NCI-H2029 treated with DMSO at 0.1 percent for 48 hours (cell line): ENCODE measurements around the gene SLC5A11.
A peak's percentile ranks its signal among the peaks of the same experiment; 100 is the strongest.
"Not testable (repeated sequence)": the region's sequence is repeated elsewhere in the genome, so short reads cannot be mapped to it uniquely, and the experiment has no call there.

ENCODE experiments used
- DNase-seq: peaks from one replicate; lab custom pipeline; 2025; lab: John Stamatoyannopoulos, UW

The SLC5A11 gene, protein sequence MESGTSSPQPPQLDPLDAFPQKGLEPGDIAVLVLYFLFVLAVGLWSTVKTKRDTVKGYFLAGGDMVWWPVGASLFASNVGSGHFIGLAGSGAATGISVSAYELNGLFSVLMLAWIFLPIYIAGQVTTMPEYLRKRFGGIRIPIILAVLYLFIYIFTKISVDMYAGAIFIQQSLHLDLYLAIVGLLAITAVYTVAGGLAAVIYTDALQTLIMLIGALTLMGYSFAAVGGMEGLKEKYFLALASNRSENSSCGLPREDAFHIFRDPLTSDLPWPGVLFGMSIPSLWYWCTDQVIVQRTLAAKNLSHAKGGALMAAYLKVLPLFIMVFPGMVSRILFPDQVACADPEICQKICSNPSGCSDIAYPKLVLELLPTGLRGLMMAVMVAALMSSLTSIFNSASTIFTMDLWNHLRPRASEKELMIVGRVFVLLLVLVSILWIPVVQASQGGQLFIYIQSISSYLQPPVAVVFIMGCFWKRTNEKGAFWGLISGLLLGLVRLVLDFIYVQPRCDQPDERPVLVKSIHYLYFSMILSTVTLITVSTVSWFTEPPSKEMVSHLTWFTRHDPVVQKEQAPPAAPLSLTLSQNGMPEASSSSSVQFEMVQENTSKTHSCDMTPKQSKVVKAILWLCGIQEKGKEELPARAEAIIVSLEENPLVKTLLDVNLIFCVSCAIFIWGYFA

DNA sequence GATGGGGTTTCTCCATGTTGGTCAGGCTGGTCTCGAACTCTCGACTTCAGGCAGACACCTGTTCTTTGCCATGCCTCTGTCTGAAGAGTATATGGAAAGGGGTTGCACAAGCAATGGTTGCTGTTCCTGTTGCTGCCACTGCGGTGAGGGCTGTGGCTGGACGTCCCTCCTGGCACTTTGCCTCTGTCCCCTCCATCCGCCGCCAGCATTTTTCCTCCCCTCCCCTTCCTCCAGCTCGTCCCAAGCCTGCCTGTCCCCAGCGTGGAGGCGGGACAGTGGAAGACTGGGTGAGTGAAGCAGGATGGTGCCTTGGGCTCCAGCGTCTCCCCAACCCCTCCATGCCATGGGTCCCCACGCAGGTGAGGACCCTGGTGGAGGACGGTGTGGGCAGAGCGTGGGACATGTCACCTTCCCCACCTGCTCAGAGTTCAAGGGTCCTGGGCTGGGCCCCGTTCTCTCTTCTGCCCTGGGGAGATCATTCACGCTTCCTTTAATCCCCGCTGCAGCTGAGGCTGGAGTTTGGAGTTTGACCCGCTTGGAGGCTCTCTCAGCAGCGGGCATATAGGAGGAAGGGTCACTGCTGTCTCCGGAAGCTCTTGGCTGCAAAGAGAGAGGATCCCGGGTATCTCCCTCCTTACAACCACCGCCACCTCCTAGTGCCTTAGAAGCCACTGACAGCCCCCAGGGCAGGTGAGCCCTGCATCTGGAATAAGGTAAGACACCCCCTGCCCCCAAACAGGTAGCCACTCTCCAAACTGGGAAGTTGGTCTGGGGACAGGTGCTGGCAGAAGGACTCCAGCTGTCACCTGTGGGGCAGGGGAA is at the start of gene SLC5A11:
TSS of gene SLC5A11 (plus strand) at position 238 of the 822 bp plus-strand sequence. CDS start 12,681 bp downstream, outside the sequence.
- no peak for DNase-seq

DNA sequence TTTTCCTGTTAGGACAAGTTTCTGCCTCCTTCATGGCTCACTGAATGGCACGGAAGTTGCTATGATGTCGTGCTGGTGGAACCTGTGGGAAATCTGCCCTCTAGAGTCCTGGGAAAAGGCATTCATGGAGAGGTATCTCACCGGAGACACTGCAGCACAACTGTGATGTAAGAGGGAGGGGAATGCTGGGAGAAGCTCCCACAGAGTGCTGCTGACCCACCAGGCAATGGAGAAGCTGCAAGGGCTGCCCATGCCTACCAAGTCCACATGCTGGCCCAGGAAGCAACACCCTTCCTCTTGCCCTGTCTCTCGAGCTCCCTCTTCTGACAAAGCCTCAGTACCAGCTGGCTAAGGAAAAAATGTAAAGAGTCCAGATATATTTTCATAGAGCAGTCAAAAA is 45.2 kb upstream of the SLC5A11 start:
- DNase-seq = no peak

DNA sequence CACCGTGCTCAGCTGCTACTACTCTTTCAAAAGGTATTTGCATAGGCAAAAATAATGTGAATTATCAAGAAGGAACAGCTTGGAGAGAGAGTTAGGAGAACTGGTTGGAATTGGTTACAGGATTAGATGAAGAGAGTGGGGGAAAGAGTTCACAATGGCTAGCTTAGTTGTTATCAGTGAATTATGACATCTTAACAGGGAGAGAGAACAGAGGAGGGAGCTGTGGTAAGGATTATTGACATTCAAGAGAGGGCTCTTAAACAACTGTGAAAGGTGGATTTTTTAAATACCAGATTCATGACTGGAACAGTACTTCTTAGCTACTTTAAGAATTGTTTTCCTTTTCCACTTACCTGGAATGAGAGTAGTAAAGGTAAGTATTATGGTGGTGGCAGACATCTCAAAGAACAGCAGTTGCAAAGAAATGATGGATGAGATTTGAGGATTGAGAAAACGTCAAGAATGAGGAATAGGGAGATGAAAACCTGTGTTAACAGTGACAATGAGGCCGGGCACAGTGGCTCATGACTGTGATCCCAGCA is 43.9 kb upstream of the SLC5A11 start:
- no peak for DNase-seq

DNA sequence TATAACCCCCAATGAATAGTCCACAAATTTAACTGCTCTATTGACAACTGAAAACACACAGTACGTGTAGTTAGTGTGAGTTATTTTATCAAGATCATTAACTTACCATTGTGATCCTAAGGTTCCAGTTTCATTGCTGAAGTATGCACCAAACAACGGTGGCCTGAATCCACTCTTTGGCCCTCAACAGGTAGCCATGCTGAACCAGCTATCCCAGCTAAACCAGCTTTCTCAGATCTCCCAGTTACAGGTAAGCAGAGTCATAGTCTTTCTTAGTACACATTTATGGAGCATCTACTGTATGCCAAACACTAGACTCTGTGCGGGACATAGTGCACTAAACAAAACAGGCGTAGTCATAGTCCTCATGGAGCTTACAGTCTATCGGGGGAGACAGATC is 40.3 kb upstream of the SLC5A11 start:
- DNase-seq = no peak

DNA sequence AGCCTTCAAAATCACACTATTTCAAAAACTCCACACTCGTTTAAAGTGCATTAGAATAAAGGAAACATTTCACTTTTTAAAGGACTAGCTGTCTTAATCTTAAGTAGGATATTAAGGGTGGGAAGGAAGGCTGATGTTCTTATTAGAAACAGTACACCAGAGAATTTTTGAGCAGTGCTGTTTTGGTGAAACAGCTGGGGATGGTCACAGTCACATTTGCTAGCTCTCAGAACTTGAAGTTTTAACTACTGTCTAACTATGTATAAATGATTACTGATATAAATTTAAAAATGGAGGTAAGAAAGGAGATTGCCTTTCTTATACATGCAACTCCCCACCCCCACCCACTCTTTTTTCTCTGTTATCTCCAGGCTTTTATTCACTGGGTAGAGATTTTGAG is 38.5 kb upstream of the SLC5A11 start:
- DNase-seq = no peak

DNA sequence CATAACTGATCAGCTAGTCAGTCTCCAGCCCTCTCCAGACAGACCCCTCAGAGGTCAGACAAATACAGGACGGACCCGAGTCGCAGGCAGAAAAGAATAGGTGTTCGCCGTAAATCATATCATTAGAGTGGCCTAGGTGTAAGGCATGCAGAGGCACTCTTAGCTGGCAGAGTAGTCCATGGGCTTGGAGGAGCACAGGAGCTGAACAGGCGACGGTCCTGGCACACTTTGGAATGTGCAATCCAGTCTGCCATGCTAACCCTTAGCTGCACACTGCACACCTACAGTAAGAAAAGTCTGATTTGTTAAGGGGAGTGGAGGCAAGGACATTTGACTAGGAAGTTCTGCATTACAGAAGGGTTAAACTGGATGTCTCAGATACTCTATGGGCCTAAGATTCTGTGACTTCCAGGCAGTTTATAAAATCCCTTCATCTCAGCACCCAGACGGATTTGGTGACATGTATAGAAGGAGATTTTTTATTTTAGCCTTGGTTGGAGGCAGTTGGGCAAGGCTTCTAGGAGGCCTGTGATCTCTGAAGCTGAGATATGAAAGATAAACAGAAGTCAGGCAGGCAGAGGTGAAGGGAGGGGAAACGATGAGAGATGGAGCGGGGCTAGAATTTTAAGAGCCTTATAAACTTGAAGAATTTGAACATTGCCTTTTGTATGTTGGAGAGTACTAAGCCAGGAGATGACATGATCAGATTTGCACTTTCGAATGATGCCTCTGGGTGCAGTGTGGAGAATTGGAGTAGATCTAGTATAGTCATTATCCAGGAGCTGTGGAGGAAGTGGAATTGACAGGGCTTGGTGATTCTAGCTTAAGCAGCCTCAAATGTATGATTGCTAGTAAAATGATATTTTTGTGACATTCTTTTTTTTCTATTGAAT is 34.6 kb upstream of the SLC5A11 start:
- no peak for DNase-seq

DNA sequence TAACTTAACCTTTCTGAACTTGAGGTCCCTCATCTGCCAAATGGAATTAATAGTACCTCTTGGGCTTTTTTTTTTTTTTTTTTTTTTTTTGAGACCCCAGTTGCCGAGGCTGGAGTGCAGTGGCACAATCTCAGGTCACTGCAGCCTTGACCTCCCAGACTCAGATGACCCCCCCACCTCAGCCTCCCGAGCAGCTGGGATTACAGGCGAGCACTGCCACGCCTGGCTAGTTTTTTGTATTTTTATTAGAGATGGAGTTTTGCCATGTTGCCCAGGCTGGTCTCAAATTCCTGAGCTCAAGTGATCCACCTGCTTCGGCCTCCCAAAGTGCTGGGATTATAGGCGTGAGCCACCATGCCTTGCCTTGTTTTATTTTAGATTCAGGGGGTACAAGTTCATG is 33.0 kb upstream of the SLC5A11 start:
- not testable (repeated sequence) for DNase-seq

DNA sequence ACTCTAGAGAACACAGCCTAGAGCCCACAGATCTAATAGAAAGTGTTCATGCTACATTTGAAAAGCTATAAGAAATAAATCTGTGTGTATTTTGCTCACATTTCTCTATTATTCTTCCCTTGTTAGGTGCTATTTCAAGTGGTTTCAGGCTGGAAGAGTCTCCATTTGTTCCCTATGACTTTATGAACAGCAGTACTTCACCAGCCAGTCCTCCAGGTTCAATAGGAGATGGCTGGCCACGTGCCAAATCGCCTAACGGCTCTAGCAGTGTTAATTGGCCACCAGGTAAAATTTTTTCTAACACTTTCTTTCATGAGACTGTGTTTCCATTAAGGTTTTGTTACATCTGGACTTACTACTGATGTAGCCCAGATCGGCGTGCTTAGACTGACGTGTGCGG is 30.7 kb upstream of the SLC5A11 start:
- peak; percentile 26 for DNase-seq

DNA sequence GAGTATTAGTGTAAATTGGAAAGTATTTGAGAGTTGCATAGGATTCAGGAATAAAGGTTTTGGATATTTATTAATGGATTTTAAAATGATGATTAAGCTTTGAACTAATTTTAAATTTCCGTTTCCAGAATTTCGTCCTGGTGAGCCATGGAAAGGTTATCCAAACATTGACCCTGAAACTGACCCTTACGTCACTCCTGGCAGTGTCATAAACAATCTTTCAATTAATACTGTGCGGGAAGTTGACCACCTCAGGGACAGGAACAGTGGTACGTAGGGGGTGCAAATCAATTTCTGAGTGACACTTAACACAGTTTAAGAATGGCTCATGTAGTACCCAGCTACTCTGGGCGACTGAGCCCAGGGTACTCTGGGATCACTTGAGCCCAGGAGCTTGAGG is 29.1 kb upstream of the SLC5A11 start:
- no peak for DNase-seq

DNA sequence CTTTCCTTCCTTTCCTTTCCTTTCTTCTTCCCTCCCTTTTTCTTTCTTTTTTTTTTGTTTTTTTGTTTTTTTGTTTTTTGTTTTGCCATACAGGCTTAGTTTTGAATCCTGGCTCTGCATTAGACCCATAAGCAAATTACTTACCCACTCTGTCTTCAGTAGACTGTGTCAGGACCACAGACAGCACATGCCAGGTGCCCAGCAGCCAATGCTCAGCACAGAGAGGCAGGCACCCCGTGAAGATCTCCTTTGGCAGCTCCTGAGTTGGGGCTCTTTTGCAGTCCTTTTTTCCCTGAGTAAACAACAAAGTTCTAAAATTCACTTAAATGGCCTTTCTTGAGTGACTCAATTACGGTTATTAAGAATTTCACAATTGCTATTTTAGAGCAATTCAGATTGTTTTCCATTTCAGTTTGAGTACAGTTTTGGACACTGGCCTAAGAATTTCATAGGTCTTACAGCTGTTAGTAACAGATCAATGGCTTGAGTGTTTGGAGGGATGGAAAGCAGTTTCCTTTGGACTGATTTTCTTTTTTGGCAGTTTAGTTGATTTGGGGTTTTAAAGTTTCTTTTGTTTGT is 26.2 kb upstream of the SLC5A11 start:
- no peak for DNase-seq

DNA sequence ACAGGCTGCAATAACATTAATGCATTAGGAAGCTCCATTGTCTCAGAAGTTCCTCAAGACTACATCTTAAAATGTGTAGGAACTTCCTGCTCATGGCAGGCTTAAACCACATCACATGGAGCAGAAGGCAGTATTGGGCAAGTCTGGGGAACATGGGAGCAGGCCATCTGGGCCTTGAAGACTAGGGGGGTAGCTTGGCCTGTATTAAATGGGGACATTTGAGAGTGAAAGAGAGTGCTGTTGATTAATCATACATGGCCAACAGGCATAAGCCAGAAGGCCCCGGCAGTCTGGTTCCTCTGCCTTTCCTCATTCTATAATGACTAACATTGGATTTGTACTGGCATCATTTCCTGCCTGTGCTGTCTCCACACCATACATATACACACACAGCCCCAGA is 25.2 kb upstream of the SLC5A11 start:
- no peak for DNase-seq

DNA sequence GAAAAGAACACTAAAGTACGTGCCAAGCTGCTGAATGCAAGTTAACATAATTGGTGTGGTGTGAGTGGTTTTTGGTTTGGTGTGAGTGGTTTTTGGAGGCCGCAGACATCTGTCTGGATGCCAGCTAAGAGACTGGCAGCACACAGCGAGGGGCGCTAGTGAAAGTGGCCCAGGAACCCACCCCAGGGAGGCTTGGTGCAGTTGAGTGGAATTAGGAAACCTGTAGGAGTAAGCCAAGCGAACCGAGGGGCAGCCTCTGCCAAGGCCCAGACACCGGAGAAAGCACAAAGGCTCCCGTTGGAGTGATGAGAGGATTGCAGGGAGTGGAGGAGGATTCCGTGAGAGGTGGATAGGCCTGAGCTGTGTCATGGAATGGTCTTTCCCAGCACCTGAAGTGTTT is 24.6 kb upstream of the SLC5A11 start:
- DNase-seq = no peak

DNA sequence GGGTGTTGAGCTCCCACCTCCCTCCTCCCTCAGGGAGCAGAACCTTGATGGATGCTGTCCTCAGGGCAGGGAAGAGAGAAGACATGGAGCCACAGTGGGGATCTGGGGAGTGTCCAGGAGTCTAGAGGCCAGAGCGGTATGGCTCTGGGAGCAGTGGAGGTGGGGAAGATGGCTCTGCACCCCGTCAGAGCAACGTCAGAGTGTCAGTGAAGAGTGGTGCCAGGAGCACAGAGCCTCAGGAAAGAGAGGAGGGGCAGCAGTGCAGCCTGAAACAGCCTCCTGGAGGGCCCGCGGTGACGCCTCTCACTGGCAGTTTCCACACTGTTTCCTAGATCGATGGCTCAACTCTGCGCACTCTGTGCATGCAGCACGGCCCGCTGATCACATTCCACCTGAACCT is 23.2 kb upstream of the SLC5A11 start:
- DNase-seq = no peak

DNA sequence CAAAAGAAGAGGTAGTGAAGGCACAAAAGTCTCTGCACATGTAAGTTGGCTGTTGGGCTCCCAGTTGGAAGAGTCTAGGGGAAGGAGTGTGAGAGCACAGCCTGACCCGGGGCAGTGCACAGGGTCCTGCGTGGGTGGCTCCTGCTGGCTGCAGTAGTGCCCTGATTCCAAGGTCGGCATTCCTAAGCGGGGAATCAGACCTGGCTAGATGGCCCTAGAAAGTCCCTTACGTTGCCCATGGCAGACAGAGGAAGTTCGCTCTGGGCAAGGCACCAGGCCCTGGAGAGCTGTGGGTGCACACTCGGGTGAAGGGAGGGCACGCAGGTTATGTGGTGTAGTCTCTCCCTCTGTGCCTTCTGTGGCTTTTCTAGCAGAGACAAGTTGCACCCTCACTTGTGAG is 22.8 kb upstream of the SLC5A11 start:
- DNase-seq = no peak

DNA sequence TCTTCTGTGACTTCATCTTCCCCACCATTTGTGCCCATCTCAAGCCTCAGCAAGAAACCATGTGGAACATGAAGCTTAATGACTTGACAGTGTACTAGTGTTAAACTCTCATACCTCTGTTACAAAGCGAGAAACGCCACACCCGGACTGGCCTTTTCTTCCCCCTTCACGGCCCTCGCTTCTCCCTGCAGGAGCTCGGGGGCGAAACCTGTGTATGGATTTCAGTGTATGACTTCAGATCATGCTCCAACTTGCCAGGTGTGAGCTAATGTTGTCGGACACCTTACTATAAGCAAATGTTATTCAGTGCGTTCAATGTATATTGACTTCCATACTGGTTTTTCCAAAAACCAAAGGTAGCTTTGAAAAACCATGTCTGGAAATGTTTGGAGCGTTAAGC is 20.1 kb upstream of the SLC5A11 start:
- no peak for DNase-seq

DNA sequence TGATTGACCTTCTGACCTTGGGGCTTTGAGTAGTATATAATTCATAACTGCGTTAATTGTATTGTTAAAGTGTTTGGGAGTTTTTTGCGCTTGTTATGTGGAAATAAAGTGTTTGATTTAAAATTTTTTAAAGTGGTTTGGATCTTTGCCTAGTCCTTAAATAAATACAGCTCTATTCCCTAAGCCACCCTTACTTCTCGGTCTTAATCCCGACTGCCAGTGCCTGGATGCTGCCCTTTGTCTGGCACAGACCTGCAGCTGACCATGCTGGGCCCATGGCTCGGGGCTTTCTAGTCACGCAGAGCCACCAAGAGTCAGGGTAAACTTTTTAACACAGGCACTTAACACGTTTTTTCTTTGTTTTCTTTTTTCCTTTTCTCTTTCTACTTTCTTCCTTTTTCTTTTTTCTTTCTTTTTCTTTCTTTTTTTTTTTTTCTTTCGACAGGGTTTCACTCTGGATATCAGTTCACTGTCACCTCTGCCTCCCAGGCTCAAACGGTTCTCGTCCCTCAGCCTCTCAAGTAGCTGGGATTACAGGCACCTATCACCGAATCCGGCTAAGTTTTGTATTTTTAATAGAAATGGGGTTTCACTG is 19.6 kb upstream of the SLC5A11 start:
- peak; percentile 22 for DNase-seq

DNA sequence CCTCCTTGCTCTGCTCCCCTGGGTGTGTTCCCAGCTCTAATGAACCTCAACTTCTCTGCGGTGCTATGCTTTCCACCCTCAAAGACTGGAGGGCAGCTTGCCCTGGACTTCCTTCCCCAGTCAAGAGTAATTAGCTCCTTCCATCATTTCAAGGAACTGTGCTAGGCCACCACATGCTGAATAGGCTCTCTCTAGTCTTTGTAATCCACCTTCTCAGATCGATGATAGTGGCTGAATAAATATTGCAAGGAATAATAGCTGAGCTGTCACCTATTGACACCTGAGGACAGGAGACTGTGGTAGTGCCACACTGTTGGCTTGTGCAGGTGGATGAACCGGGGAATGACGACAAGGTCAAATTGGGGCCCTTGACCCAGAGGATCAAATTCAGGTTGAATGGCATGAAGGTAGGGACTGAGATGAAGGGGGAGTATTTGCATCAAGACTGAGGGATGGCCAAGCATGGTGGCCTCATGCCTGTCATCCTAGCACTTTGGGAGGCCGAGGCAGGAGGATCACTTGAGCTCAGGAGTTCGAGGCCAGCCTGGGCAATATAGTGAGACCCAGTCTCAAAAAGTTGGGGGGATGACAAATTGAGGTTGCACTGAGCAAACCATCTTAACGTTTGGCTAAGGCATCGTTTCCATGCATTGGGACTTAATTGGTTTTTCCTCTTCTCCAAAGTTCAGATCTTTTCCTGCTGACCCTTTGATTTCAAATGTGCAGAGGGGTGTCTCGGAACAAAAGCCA is 18.8 kb upstream of the SLC5A11 start:
- no peak for DNase-seq

DNA sequence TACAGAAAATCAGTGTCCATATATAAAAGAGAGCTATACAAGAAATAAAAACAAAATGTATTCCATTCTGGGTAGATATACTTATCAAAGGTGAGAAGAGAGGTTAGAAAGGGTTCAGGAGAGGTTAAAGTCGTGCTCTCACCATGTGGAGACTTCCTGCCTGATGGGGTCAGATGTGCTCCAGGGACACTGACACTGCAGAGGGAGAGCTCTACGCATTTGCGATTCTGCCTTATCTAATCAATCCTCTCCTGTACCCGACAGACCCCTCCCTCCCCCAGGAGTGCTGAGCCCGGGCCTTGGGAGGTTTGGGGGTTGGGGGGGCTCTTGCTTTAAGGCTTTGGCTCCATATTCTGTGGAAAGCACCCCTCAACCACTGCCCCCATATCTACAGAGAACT is 16.6 kb upstream of the SLC5A11 start:
- no peak for DNase-seq

DNA sequence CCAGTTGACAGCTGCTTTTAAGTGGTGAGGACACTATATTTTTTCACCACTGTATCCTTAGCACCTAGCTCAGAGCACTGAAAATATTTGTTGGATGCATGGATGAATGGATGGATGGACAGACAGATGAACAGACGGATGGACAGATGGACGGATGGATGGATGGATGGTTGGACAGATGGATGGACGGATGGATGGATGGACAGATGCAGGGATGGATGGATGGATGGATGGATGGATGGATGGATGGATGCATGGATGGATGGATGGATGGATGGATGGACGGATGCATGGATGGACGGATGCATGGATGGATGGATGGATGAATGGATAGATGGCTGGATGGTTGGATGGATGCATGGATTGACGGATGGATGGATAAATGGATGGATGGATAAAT is 12.4 kb upstream of the SLC5A11 start:
- no peak for DNase-seq
